HG03280 (cell line): ENCODE data around the gene HPS1.

ENCODE experiments used
- ATAC-seq: cut with Tn5 transposase; IDR thresholded peaks from one replicate; pipeline ENCODE4 v1.9.1; 2021; ENCODE audit warnings: mild to moderate bottlenecking, moderate library complexity; ENCODE audit not compliant: unreplicated experiment

The HPS1 gene

GRCh38 chr10:98370831-98371820 is 75.6 kb downstream of the HPS1 start:
- ATAC-seq, result no peak

- ATAC-seq, result no peak
Observed at GRCh38 chr10:98369801-98370200, 76.9 kb downstream of the HPS1 start.

GRCh38 chr10:98368644-98369043 is 78.1 kb downstream of the HPS1 start:
- no peak for ATAC-seq

- no peak for ATAC-seq
Observed at GRCh38 chr10:98367604-98368451, 78.9 kb downstream of the HPS1 start.
